GM18517 (cell line): ENCODE results near the gene CHD8.
"Not testable (repeated sequence)": the region's sequence is repeated elsewhere in the genome, so short reads cannot be mapped to it uniquely, and the experiment has no call there.

Source experiments
- ATAC-seq: cut with Tn5 transposase; IDR thresholded peaks from one replicate; pipeline ENCODE4 v1.9.1; 2021; ENCODE audit warnings: mild to moderate bottlenecking, moderate library complexity; ENCODE audit not compliant: unreplicated experiment

CHD8 gene, protein sequence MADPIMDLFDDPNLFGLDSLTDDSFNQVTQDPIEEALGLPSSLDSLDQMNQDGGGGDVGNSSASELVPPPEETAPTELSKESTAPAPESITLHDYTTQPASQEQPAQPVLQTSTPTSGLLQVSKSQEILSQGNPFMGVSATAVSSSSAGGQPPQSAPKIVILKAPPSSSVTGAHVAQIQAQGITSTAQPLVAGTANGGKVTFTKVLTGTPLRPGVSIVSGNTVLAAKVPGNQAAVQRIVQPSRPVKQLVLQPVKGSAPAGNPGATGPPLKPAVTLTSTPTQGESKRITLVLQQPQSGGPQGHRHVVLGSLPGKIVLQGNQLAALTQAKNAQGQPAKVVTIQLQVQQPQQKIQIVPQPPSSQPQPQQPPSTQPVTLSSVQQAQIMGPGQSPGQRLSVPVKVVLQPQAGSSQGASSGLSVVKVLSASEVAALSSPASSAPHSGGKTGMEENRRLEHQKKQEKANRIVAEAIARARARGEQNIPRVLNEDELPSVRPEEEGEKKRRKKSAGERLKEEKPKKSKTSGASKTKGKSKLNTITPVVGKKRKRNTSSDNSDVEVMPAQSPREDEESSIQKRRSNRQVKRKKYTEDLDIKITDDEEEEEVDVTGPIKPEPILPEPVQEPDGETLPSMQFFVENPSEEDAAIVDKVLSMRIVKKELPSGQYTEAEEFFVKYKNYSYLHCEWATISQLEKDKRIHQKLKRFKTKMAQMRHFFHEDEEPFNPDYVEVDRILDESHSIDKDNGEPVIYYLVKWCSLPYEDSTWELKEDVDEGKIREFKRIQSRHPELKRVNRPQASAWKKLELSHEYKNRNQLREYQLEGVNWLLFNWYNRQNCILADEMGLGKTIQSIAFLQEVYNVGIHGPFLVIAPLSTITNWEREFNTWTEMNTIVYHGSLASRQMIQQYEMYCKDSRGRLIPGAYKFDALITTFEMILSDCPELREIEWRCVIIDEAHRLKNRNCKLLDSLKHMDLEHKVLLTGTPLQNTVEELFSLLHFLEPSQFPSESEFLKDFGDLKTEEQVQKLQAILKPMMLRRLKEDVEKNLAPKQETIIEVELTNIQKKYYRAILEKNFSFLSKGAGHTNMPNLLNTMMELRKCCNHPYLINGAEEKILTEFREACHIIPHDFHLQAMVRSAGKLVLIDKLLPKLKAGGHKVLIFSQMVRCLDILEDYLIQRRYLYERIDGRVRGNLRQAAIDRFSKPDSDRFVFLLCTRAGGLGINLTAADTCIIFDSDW (N-terminal part only)

DNA sequence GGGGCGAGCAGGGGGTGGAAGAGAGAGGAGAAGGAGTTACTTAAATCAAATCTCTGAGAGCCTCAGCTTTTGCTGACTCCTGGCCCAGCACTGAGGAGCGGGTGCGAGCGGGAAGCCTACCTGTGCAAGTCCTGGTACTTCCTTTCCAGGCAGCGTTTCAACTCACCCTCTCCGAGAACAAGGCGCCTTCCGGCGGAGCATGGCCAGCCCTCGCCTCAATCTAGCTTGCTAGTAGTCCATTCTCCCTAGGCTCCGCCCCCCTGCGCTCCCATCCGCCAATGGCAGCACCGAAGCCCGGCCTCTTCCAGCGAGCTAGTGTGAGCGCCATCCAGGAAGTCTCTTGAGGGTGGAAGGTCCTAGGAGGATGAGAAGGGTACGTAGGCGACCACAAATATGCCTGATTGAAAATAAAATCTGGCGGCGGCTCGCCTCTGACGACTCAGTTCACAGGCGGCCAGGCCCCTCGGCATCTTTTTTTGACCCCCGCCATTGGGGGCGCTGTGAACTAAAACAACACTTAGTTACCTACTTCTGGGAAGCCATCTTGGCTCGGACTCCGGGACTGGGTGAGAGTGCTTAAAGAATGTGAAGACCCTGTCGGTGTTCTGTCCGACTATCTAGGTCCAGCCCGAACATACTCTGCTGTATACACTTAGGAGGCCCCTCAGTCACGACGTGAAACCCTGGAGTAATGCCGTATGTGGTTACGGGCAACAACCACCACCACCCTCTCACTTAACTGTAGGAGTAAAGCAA, at the start of gene CHD8:
TSS of gene CHD8 (minus strand) at position 212 of the 756 bp plus-strand sequence. CDS start 24,480 bp downstream, outside the sequence.
- ATAC-seq = peak; percentile 96

GRCh38 chr14:21505012-21505553, 49.2 kb upstream of the CHD8 start:
- peak; percentile 83 for ATAC-seq

DNA sequence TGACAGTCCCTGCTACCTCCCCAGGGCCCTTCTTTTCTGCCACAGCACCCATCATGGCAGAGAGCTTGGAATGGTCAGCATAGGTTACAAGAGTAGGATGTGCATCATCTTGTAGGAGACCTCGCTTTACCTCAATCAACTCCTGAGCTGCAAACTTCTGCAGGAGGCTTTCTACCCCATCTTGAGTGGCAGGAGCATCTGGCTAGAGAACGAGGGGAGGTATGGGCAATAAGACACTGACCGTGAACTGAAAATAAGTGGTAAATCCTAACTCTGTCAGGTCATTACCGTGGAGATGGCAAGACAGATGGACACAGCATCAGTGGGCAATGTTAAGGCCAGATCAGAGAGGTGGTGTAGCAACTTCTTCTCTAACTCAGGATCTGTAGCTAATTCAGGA, 47.5 kb upstream of the CHD8 start:
- ATAC-seq = no peak

DNA sequence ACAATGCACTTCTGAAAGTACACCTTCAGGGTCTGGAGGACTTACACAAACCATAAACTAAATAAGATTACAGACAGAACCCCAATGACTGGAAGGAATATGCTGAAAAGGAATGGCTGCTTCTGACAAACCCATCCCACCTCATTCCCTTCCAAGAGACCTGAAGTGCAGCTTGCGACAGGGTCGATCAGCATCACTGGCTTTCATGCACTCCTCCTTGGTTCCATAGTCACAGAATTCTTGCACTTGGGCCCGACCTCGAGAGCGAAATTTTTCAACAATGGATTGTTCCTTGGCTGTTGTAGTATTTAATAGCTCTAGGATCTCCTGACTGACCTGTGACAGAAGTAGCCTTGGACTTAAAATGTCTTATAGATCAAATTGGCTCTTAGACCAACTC, 45.6 kb upstream of the CHD8 start:
- no peak for ATAC-seq

- peak; percentile 63 for ATAC-seq
Observed at GRCh38 chr14:21498540-21499526, 42.9 kb upstream of the CHD8 start.

GRCh38 chr14:21496453-21496852, 40.5 kb upstream of the CHD8 start:
- ATAC-seq = no peak

DNA sequence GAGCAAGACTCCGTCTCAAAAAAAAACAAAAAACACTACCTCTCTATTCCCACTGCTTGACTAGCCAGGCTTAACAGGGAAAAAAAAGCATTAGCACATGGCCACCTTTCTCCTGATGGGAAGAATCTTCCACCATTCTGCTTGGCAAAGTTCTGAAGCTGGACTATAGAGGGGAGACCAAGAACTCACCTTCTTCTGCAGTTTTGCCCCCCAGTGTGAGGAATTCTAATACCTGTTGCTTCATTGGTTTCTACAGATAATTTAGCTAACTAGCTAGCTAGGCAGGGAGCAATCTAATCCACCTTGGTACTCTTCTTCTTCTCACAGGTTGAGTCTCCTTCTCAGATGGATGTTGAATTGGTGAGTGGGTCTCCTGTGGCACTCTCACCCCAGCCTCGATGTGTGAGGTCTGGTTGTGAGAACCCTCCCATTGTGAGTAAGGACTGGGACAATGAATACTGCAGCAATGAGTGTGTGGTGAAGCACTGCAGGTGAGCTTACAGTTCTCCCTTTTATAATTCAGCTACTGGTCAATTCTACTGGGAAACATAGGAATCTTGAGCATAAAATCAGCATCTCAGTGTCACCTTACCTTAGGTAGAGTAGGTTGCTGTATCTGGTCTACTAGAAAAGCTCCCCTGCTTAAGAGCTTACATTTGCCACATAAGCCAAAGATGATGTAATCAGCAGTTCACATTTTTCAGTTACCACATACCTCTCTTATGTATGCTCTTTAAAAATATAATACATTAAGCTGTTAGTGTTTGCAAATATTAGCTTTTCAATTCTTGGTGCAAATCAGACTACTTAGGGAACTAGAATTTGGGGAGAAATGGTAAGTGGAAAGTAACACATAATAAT, 39.2 kb upstream of the CHD8 start:
- ATAC-seq = no peak

GRCh38 chr14:21486640-21487087, 30.7 kb upstream of the CHD8 start:
- no peak for ATAC-seq

DNA sequence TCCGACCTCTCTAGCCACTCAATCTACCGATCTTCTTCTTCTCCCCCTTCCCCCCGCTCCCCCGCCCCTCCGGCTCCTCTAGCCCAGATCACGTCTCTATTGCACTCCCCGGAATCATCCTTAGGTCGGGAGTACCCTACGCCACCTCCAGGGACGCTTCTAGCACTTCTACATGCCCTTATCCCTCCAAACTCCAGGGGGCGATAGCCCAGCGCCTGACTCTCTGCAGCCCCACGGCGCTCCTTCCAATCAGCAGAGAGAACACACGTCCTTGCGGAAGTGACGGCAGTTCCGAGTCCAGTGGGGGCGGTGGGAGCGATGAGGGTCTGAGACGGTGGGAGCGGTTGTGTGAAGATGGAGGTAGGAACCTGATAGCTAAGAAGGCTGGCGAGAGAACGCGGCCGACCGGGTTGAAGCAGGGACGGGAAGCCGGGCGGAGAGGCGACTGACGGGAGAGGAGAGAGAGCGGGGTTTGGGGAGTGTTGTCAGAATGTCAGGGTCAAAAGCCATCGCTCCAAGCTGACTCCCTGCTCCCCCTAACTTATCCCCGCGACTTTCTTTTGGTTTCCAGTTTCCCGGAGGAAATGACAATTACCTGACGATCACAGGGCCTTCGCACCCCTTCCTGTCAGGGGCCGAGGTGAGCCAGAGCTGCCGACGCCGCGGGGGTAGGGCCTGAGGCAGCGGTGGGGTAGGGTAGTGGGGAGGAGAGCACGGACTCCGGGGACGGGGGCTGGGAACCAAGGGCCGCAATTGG, 21.2 kb upstream of the CHD8 start, which contains the start of the genes RAB2B and TOX4:
TSS of gene RAB2B (minus strand) at position 35 of the 757 bp plus-strand sequence. CDS start 87 bp downstream, outside the sequence.
TSS of gene TOX4 (plus strand) at position 271 of the 757 bp plus-strand sequence. CDS start at position 355, 84 bp downstream.
- peak; percentile 97 for ATAC-seq

- peak; percentile 14 for ATAC-seq
Observed at GRCh38 chr14:21476523-21476924, 20.6 kb upstream of the CHD8 start.

DNA sequence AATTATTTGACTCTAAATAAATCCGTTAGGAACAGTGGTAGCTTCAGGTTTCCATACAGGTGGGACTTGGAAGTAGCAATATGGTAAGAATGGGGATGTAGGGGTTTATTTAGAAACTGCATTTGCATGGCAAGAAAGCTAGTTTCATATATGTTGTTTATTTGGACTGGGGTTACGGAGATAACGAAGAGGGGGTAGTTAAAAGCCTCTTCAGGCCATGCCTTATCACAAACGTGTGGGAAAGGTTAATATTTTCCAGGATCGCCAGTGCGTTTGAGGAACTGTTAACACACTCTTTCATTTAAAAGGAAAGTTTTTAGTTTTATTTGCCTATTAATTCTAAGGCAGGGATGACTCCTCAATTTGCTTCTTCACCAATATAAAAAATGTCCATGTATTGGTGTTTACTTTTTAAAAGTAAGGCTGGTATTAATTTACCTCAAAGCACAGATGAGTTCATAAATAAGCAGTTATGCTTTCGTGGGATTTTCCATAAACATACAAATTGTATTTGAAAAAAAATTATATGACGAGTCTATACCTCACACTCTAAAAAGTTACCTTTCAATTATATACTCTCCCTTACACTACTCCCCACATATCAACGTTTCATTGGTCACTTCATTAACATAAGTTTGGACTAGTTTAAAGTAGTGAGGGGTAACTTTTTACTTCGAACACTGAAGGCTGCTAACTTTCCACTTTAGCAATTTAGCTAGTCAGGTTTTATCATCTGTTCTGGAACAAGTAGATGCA, 20.0 kb upstream of the CHD8 start:
- no peak for ATAC-seq

- ATAC-seq = no peak
Observed at GRCh38 chr14:21467616-21468015, 11.7 kb upstream of the CHD8 start.

GRCh38 chr14:21455592-21455911, 371 bp downstream of the CHD8 start:
- ATAC-seq = no peak

GRCh38 chr14:21454843-21455544, 929 bp downstream of the CHD8 start:
- no peak for ATAC-seq

DNA sequence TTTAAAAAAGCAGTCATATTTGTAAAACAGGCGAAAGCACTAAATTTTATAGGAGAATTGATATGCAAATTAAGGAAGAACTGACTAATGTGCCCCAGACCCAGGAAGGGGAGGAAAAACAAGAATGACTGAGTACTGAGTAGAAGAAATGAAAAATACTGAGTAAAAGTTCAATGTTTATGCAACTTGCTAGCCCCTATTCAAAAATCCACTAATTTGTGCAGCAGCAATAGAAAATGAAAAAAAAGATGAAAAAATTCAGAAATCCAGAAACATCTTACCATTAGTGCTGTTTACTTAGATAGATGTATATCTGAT, 6.1 kb downstream of the CHD8 start:
- no peak for ATAC-seq

DNA sequence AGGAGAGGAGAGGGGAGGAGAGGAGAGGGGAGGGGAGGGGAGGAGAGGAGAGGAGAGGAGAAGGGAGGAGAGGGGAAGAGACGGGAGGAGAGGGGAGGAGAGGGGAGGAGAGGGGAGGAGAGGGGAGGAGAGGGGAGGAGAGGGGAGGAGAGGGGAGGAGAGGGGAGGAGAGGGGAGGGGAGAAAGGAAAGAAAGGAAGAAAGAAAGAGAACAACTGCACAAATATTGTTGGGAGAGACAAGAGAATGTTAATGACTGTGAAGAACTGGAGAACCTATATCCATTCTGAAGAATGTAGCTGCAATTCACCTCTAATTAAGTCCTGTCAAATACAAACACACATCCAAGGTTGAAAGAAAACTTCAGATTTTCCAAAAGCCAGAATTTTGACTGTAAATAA, 13.3 kb downstream of the CHD8 start:
- not testable (repeated sequence) for ATAC-seq
